ENCODE results near the gene ALPL.

DNA sequence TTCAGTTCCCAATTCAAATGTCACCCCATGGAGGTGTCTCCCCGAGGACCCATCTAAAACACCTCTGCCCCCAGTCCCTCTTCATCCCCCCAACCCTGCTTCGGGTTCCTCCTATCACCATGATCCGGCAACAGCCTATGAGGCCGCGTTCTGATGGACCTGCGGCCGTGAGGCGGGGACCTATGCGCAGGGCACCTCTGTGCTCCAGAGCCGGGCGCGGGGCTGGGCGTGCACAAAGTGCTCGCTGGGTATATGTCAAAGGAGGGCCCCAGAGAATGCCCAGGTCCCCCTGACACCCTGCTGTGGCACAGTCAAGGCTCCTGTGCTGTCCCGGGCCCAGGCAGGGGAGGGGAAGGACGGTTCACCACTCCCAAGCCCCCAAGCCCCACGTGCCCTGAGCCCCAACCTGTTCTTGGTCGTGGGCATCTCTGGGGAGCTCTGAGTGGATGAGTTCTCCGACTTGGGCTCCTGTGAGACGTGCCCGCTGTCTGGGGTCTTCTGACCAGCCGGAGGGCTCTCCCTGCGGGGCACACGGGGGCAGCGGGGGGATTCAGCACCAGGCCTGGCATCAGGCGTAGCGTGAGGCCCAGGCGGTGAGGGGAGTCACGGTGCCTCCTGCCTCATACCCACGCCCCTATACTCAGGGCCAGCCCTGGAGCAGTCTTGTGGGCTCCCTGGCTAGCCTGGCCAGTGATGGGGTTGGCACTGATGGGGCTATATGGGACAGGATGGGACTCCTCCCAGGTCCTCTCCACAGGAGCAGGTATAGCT is 92.2 kb downstream of the ALPL start:
- TF ChIP-seq CTCF (conservative IDR thresholded peaks at IDR 0.05) (no peak), EZH2 (IDR thresholded peaks at IDR 0.05; ENCODE audit: low read depth) (no peak)
